ENCODE measurements around the gene GPR137B.

GPR137B gene

GRCh38 chr1:236147521-236148469 is 5.5 kb downstream of the GPR137B start:
- TF ChIP-seq, protein P1, sequence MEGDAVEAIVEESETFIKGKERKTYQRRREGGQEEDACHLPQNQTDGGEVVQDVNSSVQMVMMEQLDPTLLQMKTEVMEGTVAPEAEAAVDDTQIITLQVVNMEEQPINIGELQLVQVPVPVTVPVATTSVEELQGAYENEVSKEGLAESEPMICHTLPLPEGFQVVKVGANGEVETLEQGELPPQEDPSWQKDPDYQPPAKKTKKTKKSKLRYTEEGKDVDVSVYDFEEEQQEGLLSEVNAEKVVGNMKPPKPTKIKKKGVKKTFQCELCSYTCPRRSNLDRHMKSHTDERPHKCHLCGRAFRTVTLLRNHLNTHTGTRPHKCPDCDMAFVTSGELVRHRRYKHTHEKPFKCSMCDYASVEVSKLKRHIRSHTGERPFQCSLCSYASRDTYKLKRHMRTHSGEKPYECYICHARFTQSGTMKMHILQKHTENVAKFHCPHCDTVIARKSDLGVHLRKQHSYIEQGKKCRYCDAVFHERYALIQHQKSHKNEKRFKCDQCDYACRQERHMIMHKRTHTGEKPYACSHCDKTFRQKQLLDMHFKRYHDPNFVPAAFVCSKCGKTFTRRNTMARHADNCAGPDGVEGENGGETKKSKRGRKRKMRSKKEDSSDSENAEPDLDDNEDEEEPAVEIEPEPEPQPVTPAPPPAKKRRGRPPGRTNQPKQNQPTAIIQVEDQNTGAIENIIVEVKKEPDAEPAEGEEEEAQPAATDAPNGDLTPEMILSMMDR (IDR thresholded peaks at IDR 0.05) = no peak
- H3K4me1 ChIP-seq (ENCODE audit: control insufficient read depth in 1 of 2, insufficient read depth in 1 of 2, low read depth in 1 of 2, low read length in 1 of 2) = peaks cover 8% of the 10 kb centered on the region in 2 experiments
- H3K4me3 ChIP-seq (ENCODE audit: low read depth in 1 of 2, low read length in 1 of 2) = no peak overlapping the region
- H3K9me3 ChIP-seq = no peaks in the 10 kb centered on the region
- no peaks in the 10 kb centered on the region for H3K36me3 ChIP-seq
- H3K27me3 ChIP-seq = peaks cover 23% of the 10 kb centered on the region
- H3K27ac ChIP-seq = no peak overlapping the region

- no peak overlapping the region for H3K27ac ChIP-seq
- no peak overlapping the region for H3K4me3 ChIP-seq (ENCODE audit: low read depth in 1 of 2, low read length in 1 of 2)
- H3K27me3 ChIP-seq = peaks cover 16% of the 10 kb centered on the region
- TF ChIP-seq, protein P1 (IDR thresholded peaks at IDR 0.05) = no peak
- no peaks in the 10 kb centered on the region for H3K9me3 ChIP-seq
- H3K4me1 ChIP-seq (ENCODE audit: control insufficient read depth in 1 of 2, insufficient read depth in 1 of 2, low read depth in 1 of 2, low read length in 1 of 2) = peaks cover under 1 to 1% of the 10 kb centered on the region in 2 experiments
- no peaks in the 10 kb centered on the region for H3K36me3 ChIP-seq
Observed at GRCh38 chr1:236148470-236148845, 6.1 kb downstream of the GPR137B start.

DNA sequence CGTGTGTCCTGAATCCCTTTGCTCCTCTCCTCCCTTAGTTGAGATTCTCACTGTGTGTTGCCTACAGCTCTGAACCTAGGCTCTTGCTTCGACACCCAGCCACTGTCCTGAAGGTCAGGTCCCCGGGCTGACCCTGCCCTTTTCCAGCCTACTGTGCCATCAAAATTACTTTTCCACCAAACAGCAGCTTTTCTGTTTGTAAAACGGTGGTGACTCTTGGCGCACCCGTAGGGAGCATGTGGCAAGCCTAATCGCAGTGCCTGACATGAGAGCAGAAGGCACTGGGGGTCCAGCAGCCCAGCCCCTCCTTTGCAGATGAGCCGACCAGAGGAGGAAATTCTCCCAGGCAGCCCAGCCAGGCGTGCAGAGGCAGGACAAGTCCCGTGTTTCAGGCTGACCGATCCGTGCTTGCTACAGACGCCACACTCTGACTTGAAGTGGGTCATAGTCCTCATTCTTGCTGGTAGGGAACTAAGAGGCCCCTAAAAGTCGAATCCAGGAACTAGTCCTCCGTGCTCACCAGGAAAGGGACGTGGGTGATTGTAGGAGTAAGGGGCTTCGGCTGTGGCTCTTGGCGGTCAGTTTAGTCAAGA is 6.8 kb downstream of the GPR137B start:
- no peak overlapping the region for H3K4me3 ChIP-seq (ENCODE audit: low read depth in 1 of 2, low read length in 1 of 2)
- peaks cover 10% of the 10 kb centered on the region for H3K27me3 ChIP-seq
- H3K9me3 ChIP-seq = no peaks in the 10 kb centered on the region
- H3K4me1 ChIP-seq (ENCODE audit: control insufficient read depth in 1 of 2, insufficient read depth in 1 of 2, low read depth in 1 of 2, low read length in 1 of 2) = no peaks in the 10 kb centered on the region
- H3K36me3 ChIP-seq = no peaks in the 10 kb centered on the region
- no peak overlapping the region for H3K27ac ChIP-seq
- TF ChIP-seq, protein P1 (IDR thresholded peaks at IDR 0.05) = no peak

DNA sequence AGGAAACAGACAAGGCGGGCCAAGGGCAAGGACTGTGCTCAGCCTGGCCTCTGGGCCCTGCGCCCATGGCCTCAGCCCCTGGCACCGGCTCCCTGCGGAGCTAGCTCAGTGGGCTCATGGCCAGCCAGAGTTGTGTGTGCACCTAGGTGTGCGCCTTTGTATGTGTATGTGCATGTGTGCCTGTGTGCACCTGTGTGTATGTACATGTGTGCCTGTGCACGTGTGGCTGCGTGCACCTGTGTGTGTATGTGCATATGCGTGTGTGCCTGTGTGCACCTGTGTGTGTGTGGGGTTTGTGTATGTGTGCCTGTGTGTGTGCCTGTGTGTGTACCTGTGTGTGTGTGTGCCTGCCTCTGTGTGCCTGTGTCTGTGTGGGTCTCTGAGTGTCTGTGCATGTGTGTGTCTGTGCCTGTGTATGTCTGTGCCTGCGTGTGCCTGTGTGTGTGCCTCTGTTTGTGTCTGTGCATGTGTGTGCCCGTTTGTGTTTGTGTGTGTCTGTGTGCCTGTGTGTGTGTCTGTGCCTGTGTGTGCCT is 7.4 kb downstream of the GPR137B start:
- no peak overlapping the region for H3K4me3 ChIP-seq (ENCODE audit: low read depth in 1 of 2, low read length in 1 of 2)
- TF ChIP-seq, protein P1 (IDR thresholded peaks at IDR 0.05) = no peak
- H3K36me3 ChIP-seq = no peaks in the 10 kb centered on the region
- H3K4me1 ChIP-seq (ENCODE audit: control insufficient read depth in 1 of 2, insufficient read depth in 1 of 2, low read depth in 1 of 2, low read length in 1 of 2) = no peaks in the 10 kb centered on the region
- H3K9me3 ChIP-seq = no peaks in the 10 kb centered on the region
- H3K27me3 ChIP-seq = peaks cover 3% of the 10 kb centered on the region
- H3K27ac ChIP-seq = no peak overlapping the region

- Histone ChIP-seq H3K4me1 (ENCODE audit: control insufficient read depth in 1 of 2, insufficient read depth in 1 of 2, low read depth in 1 of 2, low read length in 1 of 2) (no peaks in the 10 kb centered on the region), H3K4me3 (ENCODE audit: low read depth in 1 of 2, low read length in 1 of 2) (no peak overlapping the region), H3K27me3 (no peaks in the 10 kb centered on the region), H3K27ac (no peak overlapping the region), H3K36me3 (no peaks in the 10 kb centered on the region), H3K9me3 (no peaks in the 10 kb centered on the region)
- TF ChIP-seq, protein P1 (IDR thresholded peaks at IDR 0.05) = no peak
Observed at GRCh38 chr1:236150311-236150955, 8.1 kb downstream of the GPR137B start.

Measured in neutrophil (primary cell).